Gastroesophageal sphincter (tissue), 4 donors: Measurements from ENCODE around the gene PHF2. TPM values are rescaled to one million over a fixed set of nuclear protein-coding genes. Genes with fewer than 3 reads are reported as not detected.

Source experiments
- ATAC-seq: fragments of 150-250 bp; one replicate; pipeline ENCODE4 v1.9.1; 2016; ENCODE audit warnings: mild to moderate bottlenecking, moderate library complexity
- H3K27ac ChIP-seq, 4 donors: fragments of 200-600 bp; sonication (generic) in 3 of 4; 1 replicate in 3 of 4; 2 replicates in 1 of 4; pipeline ENCODE4 v1.5.1; 2016 to 2019
- H3K27me3 ChIP-seq: fragments of 200-600 bp; sonication (generic); one replicate; pipeline ENCODE4 v1.5.1; 2019
- H3K36me3 ChIP-seq, 2 donors: fragments of 200-600 bp; sonication (generic); one replicate each; pipeline ENCODE4 v1.5.1; 2019; ENCODE audit warnings: control low read depth in 1 of 2
- H3K4me1 ChIP-seq, 3 donors: fragments of 200-600 bp; sonication (generic); 1 replicate in 2 of 3; 2 replicates in 1 of 3; pipeline ENCODE4 v1.5.1; 2016 to 2019; ENCODE audit warnings: control low read depth in 2 of 3
- H3K4me3 ChIP-seq, 2 donors: fragments of 200-600 bp; sonication (generic); one replicate each; pipeline ENCODE4 v1.5.1; 2019; ENCODE audit warnings: mild to moderate bottlenecking in 1 of 2, moderate library complexity in 1 of 2
- H3K9me3 ChIP-seq, 3 donors: fragments of 200-600 bp; sonication (generic); one replicate each; pipeline ENCODE4 v1.5.1; 2017 to 2019; ENCODE audit warnings: control low read depth in 2 of 3
- CTCF ChIP-seq, 4 experiments: fragments of 200-600 bp in 2 of 4; fragments of 450-650 bp in 2 of 4; sonication (generic) in 1 of 4; IDR thresholded peaks; one replicate each; pipeline ENCODE4 v1.5.1; 2017 to 2019; ENCODE audit warnings: antibody characterized with exemption in 4 of 4, mild to moderate bottlenecking in 2 of 4, moderate library complexity in 2 of 4
- EP300 ChIP-seq: sonication (generic); formaldehyde crosslinking; IDR thresholded peaks from one replicate; pipeline ENCODE4 v1.6.1; 2017; ENCODE audit warnings: antibody characterized with exemption, mild to moderate bottlenecking
- POLR2A ChIP-seq, 2 donors: fragments of 450-650 bp; IDR thresholded peaks; one replicate each; pipeline ENCODE4 v1.6.1; 2017; ENCODE audit warnings: antibody characterized with exemption in 2 of 2, mild to moderate bottlenecking in 2 of 2, moderate library complexity in 1 of 2
- POLR2AphosphoS5 ChIP-seq: sonication (generic); formaldehyde crosslinking; IDR thresholded peaks from one replicate; pipeline ENCODE4 v1.6.1; 2017; ENCODE audit warnings: antibody characterized with exemption
- WGBS, 2 donors: methylation state at CpG; one replicate each; pipeline ENCODE4 v1.1.5; 2018; ENCODE audit warnings: low coverage in 1 of 2; 5-methylcytosine and 5-hydroxymethylcytosine counted together
- total RNA-seq, 4 donors: library from RNA; depleted of rRNA; stranded (reverse); fragments of >200 nt; gene quantifications; one replicate each; pipeline ENCODE4 v1.1.0, GENCODE V29; 2016

Gene PHF2
- total RNA-seq, 4 donors from 2014 or later = 37.2 to 51.2 (median 39.2) TPM

- Histone ChIP-seq H3K4me3 (no peak overlapping the region), H3K4me1 (peaks cover 0 to 42% (median 6%) of the 10 kb centered on the region in 3 donors)
- TF ChIP-seq EP300 = no peak
- no peak for TF ChIP-seq POLR2AphosphoS5
- no peak for TF ChIP-seq POLR2A (IDR thresholded peaks at IDR 0.05)
- no peak for TF ChIP-seq CTCF (IDR thresholded peaks at IDR 0.05)
Observed at GRCh38 chr9:93603906-93604326, 27.5 kb downstream of the PHF2 start.

GRCh38 chr9:93606187-93606586 lies 29.8 kb downstream of the PHF2 start:
- H3K27me3 ChIP-seq = no peaks in the 10 kb centered on the region
- H3K4me3 ChIP-seq = no peak overlapping the region
- no peak overlapping the region for H3K27ac ChIP-seq
- no peaks in the 10 kb centered on the region for H3K36me3 ChIP-seq
- peaks cover 0 to 17% (median 0%) of the 10 kb centered on the region in 3 donors for H3K9me3 ChIP-seq
- 54 to 83% methylated on average over 1 to 3 of the region's 3 CpGs for WGBS, 2 donors
- peaks cover 0 to 19% (median 0%) of the 10 kb centered on the region in 3 donors for H3K4me1 ChIP-seq
- TF ChIP-seq POLR2AphosphoS5 (no peak), POLR2A (IDR thresholded peaks at IDR 0.05) (no peak), CTCF (IDR thresholded peaks at IDR 0.05) (no peak), EP300 (no peak)
- ATAC-seq = no peak

More at GRCh38 chr9:93603906-93604326, 27.5 kb downstream of the PHF2 start:
- Histone ChIP-seq H3K36me3 (no peaks in the 10 kb centered on the region), H3K27me3 (no peaks in the 10 kb centered on the region), H3K9me3 (no peaks in the 10 kb centered on the region), H3K27ac (peak overlapping the region in 2 of 4 donors; percentile 9 to 41)
- 36 to 50% methylated on average over 2 to 3 of the region's 4 CpGs for WGBS, 2 donors
- peak; percentile 47 for ATAC-seq

DNA sequence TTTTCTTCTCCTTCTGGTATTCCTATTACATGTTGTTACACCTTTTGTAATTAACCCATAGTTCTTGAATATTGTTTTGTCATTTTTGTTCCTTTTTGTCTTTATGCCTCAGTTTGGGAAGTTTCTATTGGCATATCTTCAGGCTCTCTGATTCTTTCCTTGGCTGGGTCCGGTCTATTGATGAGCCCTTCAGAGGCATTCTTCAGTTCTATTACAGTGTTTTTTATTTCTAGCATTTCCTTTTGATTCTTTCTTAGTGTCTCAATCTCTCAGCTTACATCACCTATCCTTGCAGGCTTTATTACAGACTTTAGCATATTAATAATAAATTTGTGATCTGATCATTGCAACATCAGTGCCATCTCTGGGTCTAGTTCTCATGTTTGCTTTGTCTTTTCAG lies 33.8 kb downstream of the PHF2 start:
- Histone ChIP-seq H3K4me3 (no peak overlapping the region), H3K36me3 (no peaks in the 10 kb centered on the region), H3K9me3 (peaks cover 0 to 17% (median 0%) of the 10 kb centered on the region in 3 donors), H3K27ac (no peak overlapping the region), H3K4me1 (peaks cover 0 to 30% (median 4%) of the 10 kb centered on the region in 3 donors), H3K27me3 (no peaks in the 10 kb centered on the region)
- TF ChIP-seq POLR2AphosphoS5 = no peak
- no peak for TF ChIP-seq CTCF (IDR thresholded peaks at IDR 0.05)
- no peak for TF ChIP-seq POLR2A (IDR thresholded peaks at IDR 0.05)
- TF ChIP-seq EP300 = no peak
- ATAC-seq = no peak
- WGBS, 2 donors = 100% methylated on average over 1 of the region's 1 CpG

DNA sequence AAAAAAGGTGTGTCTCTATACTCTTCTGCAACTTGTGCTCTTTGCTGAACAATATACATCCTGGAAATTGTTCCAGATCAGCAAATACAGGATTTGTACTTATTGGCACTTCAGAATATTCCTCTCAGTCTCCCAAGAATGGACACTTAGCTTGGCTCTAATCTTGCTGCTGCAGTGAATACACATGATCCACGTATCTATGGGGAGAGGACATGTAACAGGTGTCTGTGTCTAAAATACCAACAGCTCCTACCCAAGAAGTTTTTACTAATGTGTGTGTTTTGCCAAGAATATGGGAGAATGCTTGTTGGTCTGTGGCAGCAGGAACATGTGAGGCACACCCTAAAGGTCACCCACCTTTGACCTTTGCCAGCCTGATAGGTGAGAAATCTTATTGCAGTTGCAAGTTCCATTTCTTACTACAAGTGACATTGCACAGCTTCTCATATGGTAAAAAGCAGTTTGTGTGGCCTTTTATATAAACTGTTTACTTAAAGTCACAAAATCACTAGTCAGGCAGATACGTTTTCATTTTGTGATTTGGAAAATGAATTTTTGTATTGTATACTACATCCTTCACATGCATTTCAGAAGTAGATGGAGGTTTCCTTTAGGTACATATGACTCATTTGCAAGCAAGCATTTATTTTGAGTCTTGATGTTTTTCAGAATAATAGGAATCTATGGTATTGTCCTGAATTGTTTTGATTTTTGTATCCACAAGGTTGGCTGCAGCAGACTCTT lies 35.8 kb downstream of the PHF2 start:
- Histone ChIP-seq H3K9me3 (peaks cover 0 to 17% (median 0%) of the 10 kb centered on the region in 3 donors), H3K36me3 (no peaks in the 10 kb centered on the region), H3K4me1 (peaks cover 0 to 41% (median 4%) of the 10 kb centered on the region in 3 donors), H3K27ac (no peak overlapping the region), H3K27me3 (no peaks in the 10 kb centered on the region), H3K4me3 (no peak overlapping the region)
- ATAC-seq = no peak
- 38 to 44% methylated on average over 2 of the region's 2 CpGs for WGBS, 2 donors
- no peak for TF ChIP-seq EP300
- no peak for TF ChIP-seq POLR2AphosphoS5
- no peak for TF ChIP-seq CTCF (IDR thresholded peaks at IDR 0.05)
- TF ChIP-seq POLR2A (IDR thresholded peaks at IDR 0.05) = no peak

GRCh38 chr9:93612796-93613154 lies 36.4 kb downstream of the PHF2 start:
- Histone ChIP-seq H3K27ac (no peak overlapping the region), H3K36me3 (no peaks in the 10 kb centered on the region), H3K4me3 (no peak overlapping the region), H3K4me1 (peaks cover 0 to 46% (median 4%) of the 10 kb centered on the region in 3 donors), H3K9me3 (peaks cover 0 to 17% (median 0%) of the 10 kb centered on the region in 3 donors), H3K27me3 (no peaks in the 10 kb centered on the region)
- TF ChIP-seq POLR2A (IDR thresholded peaks at IDR 0.05) (no peak), POLR2AphosphoS5 (no peak), EP300 (no peak), CTCF (IDR thresholded peaks at IDR 0.05) (no peak)
- WGBS, 2 donors = 34 to 80% methylated on average over 1 to 2 of the region's 5 CpGs
- ATAC-seq = no peak
